Activated gamma-delta T cell (primary cell): ENCODE measurements around the gene FSD2.
"Not testable (repeated sequence)": the region's sequence is repeated elsewhere in the genome, so short reads cannot be mapped to it uniquely, and the experiment has no call there.

ENCODE experiments used
- DNase-seq: peaks from one replicate; lab custom pipeline; 2025; lab: John Stamatoyannopoulos, UW

The FSD2 gene

DNA sequence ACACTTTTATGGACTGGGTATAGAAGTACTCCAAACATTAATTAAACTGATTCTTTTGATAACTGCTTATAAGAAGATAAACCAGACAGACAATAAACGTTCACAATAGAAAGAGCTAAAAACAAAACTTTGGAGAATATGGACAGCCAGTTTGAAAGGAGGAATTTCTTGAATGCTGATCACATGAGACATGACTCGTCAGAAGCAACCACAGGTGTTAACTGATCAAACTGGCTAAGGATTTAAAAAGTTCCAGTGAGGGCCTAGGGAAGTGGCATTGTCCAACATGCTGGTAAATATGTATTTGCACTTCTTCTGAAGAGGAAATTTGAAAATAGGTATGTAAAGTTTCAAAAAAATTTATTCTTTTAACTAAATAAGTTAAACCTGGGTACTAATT is 66.8 kb downstream of the FSD2 start:
- no peak for DNase-seq

DNA sequence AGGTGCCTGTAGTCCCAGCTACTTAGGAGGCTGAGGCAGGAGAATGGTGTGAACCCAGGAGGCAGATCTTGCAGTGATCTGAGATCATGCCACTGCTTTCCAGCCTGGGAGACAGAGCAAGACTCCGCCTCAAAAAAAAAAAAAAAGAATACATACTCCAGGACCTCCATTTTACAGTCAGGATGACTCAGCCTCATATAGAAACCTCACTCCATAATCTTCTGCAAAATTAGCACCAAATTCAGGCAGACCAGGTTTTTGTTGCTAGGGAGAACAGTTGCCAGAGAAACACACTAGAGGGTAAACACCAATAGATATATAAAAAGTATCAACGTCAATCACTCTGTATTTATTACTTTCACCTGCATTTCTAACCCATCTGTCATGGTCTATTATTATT is 67.9 kb downstream of the FSD2 start:
- DNase-seq: no peak

DNA sequence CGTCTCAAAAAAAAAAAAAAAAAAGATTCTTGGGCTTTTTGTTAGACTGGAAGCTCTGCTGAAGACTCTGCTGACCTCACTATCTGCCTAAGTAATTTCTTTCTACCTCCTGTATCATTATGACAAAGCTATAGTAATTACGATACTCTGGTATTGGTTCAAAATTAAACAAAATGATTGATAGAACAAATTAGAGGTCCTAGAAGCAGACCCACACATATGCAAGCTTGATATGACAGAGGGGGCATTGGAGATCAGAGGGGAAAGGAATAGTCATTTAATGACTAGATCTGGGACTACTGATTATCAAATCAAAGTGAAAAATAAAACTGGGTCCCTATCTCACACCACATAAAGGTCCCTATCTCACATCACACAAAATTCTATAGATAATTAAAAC is 74.3 kb downstream of the FSD2 start:
- DNase-seq: no peak

DNA sequence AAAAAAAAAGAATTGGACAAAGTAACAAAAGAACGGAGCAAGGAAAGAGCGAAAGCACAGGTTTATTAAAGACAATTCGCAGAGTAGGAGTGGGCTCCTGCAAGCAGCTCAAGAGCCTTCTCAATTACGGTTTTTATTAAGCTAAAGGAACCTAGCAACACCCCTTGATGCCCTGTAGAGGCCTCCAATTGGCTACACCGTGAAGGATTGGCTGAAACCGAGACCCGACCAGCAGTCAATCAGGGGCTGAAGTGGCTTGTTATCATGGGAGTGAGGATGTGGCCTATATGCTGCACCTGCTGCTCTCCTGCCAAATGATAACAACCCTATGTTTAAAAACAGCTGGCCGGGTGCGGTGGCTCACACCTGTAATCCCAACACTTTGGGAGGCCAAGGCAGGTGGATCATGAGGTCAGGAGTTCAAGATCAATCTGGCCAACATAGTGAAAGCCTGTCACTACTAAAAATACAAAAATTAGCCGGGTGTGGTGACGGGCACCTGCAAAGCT is 75.8 kb downstream of the FSD2 start:
- no peak for DNase-seq

DNA sequence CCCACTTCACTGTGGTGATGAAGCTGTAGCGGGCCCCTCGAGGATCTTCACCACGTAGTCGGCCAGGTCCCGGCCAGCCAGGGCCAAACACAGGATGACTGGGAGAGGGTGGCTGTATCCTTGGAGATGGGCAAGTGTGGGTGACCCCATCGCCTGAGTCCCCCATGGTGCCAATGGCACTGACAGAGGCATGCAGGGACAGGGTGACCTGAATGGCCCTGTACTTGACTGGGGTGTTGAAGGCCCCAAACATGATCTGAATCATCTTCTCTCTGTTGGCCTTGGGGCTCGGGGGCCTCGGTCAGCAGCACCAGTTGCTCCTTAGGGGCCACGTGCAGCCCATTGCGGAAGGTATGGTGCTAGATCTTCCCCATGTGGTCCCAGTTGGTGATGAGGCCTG is 79.1 kb downstream of the FSD2 start:
- DNase-seq: no peak

DNA sequence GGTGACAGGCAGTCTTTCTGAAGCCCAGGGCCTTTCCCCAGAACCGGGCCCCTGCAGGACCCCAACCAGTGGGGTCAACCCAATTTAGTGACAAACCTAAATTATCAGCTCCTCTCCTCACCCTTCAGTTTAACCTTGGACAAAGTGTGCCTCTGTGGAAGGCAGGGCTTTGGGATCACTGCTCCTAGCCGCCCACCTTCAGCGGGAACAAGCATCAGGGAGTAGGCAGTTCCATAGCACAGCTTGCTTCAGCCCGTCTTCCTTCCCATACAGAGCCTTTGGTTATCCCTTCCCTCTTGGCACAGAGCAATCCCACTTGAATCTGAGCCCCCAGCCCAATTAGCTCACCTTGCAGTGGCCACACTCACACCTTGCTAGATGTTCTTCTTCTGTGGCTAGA is 90.9 kb downstream of the FSD2 start:
- DNase-seq: no peak

DNA sequence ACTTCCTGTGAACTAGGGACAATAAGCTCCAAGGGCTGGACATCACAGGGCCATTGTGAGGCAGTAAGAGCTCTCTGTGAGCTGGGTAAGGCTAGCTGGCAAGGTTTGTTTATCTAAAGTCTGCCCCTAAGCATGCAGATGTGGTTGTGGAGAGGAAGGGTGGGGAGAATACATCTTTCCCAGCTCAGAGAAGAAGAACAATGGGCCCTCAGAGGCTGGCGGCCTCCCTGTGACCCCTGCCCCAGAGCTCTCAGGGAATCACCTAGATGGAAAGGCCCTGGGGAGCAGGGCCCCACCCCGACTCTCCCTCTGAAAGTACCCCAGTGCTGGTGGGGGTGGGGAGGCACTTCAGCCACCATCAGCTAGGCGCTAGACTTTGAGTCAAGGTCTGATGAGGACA is 91.9 kb downstream of the FSD2 start:
- DNase-seq: no peak

DNA sequence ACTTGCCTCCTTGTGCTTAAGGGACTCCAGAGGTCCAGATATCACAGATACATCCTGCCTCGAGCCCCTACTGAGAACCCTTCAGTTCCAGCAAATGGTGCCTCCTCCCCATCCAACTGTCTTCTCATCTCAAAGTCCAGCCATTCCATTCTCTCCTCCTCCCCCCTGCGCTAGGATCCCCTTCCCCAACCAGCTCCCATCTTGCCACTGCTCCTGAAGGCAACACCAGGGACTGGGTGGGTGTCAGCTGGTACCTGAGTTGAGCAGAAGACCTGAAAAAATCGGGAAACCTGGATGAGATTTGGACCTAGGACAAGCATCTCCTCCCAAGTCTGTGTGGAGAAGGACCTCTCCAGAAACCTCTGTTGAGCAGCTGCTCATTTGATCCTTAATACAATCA is 93.8 kb downstream of the FSD2 start:
- DNase-seq: no peak

DNA sequence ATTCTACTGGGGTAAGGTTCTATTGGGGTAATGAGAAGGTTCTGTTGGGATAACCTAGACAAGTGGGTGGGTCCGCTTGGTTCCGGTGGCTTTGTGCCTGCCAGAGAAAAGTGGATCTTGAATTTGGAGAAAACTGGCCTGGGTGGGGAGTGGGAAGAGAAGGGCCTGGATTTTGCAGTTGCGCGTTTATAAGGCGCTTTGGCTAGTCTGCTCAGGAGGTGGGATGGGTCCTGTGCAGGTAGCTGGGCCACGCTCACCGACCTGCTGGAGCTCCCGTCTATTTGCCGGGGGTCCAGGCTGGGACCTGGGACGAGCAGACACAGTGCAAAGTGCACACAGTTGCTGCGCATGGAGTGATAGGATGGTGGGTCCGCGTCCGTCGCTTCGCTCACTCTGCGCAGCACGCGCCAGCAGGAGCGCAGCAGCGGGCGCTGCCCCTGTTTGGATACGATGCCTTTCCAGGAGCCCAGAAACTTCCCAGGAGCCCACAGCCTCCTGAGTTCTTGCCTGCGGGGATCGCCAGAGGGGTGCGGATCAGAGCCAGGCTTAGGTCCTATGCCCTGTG is 94.9 kb downstream of the FSD2 start:
- no peak for DNase-seq

DNA sequence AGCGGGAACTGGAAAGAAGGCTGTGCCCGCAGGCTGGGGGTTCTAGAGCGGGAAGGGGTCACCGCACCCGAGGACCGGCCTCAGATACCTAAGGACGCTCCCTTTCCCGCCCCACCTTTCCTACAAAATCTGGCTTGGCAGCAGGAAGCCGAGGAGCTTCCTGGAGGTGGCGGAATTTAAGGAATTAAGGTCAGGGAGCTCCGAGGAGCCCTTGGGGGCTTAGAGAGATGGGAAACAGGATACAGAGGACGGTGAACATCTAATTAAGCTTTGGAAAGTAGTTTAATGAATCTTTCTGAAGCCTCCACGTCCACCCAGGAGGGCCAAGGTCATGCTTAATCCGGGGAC is 95.7 kb downstream of the FSD2 start:
- DNase-seq: no peak

DNA sequence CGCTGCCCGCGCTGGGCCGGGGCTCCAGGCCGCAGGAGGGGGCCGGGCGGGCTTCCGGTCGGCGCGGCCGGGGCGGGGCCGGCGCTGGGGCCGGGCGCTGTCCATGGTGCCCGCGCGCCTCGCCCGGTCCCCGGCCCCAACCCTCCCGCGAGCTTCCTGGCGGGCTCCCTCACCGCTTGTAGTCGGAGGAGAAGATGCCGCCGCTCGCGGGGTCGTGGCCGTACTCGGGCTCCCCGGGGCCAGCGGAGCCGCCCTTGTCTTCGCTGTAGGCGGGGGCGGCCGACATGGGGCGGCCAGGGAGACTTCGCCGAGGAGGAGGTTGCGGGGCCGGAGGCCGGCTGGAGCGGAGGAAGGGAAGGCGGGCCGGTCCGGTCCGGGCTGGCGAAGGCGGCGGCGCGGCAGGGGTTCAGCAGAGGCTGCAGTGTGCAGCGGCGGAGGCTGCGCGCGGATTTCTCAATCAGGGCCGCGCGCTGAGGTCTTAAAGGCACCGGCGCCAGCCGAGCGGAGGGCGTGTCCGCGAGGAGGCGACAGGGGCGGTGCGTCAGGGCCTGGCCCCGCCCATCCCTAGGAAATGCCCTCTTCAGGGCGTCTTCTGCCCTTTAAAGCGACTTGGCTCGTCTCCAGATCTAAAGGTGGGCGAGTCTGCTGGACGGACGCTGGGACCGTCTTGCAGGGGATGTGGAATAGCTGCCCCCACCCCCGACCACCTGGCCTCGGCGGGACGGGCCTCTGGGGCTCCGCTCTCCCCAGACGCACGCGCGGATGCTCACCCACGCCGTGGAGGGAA is 96.3 kb downstream of the FSD2 start, which contains the start of gene AP3B2:
TSS of gene AP3B2 (minus strand) at position 455 of the 787 bp plus-strand sequence. CDS start at position 286, 169 bp downstream.
- peak; percentile 33 for DNase-seq

DNA sequence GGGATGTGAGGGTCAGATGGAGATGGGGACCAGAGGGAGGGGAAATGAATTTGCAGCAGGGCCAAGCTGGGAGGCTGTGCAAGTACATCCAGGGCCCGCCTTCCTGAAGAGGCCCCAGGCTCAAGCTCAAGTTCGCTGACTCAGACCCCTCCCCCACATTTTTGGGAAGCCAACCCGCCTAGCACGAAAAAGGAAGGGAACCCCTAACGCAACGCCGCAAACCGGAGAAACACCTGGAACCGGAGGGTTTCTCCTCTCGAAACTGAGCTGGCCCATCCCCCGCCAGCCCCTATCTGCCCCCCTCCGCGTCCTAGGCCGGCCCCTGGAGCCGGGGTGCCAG is 96.8 kb downstream of the FSD2 start:
- no peak for DNase-seq

DNA sequence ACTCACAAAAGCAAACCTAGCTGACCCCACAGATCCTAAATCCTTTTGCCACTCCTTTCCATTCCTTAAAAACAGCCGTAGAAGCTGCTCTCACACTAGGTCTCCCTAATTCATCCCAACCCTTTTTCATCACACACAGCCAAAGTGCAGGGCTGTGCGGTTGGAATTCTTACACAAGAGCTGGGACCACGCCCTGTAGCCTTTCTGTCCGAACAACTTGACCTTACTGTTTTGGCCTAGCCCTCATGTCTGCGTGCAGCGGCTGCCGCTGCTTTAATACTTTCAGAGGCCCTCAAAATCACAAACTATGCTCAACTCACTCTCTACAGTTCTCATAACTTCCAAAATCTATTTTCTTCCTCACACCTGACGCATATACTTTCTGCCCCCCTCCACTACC is 100.0 kb downstream of the FSD2 start:
- not testable (repeated sequence) for DNase-seq
